Dedifferentiated amniotic fluid mesenchymal stem cell (primary cell): ENCODE results near the gene SLAIN1.
A peak's percentile ranks its signal among the peaks of the same experiment; 100 is the strongest.

Experiments
- DNase-seq: peaks from one replicate; pipeline ENCODE4 v3.0.0-alpha.2; 2016; ENCODE audit errors: extremely low spot score

Gene SLAIN1

DNA sequence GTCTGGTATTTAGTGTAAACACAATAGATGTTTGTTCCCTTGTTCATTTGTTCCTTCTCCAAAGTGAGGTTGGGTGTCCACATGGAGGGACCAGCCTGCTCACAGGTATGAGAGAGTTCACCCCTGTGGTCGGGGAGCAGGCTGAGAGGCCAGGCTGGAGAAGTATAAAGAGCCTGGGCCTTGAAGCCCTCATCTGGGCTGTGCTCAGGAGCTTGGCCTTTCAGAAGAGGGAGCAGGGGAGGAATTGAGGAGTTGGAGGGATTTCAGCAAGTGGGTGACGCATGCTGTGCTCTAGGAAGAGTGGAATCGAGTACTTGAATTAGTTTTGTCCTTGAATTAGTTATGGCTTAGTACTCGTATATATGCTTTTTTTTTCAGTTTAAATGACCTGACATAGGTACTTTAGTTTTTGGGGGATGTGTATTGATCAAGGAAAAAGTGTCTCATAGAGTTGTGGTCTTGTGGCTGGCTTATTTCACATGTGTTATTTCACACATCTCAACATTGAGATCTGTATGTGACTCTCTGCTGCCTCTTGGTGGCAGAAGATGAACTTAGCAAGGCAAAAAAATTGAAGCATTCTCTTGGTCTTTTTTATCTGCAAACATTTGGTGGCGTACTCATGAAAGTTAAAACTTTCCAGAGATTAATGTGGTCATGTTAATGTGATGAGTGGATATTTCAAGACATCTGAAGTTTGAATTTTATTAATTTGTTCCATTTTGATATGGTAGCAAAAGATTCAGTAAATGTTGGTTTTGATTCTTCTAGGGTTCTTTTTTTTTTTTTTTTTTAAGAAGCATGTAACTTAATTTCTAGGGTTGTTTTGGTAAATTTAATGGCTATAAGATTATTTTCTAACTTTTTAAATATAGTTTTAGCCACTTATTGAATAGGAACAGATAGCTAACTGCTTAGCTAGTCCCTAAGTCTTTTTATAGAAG, 54.3 kb downstream of the SLAIN1 start:
- DNase-seq = peak; percentile 53

DNA sequence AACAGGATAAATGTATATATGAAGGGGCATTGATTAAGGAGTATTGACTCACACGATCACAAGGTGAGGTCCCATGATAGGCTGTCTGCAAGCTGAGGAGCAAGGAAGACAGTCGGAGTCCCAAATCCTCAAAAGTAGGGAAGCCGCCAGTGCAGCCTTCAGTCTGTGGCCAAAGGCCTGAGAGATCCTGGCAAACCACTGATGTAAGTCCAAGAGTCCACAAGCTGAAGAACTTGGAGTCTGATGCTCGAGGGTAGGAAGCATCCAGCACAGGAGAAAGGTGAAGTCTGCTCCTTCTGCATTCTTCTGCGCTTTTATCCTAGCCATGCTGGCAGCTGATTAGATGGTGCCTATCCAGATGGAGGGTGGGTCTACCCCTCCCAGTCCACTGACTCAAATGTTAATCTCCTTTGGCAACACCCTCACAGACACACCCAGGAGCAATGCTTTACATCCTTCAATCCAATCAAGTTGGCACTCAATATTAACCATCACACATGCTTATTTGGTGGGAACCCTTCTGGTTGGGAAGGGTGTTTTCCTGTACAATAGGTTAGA, 55.1 kb downstream of the SLAIN1 start:
- DNase-seq = no peak

DNA sequence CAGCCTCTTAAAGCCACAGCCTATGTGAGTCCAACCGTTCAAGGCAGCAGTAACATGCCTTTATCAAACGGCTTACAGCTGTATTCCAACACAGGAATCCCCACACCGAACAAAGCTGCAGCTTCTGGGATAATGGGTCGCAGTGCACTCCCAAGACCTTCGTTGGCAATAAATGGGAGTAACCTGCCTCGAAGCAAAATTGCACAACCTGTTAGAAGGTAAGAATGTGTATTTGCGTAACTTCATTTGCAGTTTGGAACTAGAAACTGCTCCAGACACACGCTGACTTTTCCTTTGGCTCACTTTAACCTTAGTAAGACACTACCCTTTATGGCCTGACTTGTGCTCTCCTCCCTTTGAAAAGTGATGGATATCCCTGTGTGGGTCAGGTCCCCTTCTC, 63.4 kb downstream of the SLAIN1 start:
- DNase-seq = no peak

DNA sequence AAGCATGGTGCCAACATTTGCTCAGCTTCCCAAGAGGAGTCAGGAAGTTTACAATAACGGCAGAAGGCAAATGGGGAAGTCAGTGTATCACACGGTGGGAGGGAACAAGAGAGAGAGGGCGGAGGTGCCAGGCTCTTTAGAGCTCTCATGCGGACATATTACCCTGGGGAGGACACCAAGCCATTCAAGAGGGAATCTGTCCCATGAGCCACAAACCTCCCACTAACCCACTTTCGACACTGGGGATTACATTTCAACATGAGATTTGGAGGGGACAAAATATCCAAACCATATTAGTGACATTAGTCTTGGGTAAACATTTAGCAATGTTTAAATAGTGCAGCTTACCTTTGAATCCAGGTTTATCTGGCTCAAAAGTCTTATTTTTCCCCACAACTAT, 69.9 kb downstream of the SLAIN1 start:
- DNase-seq = no peak

DNA sequence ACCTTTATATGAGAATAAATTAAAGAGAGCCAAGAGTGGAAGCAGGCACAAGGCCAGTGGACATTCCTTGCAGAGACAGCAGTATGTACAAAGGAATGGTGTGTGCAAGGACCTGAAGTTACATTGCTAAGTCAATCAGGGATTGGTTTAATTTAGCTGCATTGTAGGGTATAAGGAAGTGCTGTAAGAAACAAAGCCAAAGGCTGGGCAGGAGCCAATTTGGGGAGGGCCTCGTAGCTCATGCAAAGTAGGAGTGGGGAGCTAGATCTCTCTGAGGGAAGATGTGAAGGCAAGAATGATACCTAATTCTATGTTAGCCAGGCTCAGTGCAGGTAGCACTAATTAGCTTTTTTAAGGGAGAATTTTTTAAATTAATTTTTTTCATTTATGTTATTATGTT, 76.7 kb downstream of the SLAIN1 start:
- no peak for DNase-seq

DNA sequence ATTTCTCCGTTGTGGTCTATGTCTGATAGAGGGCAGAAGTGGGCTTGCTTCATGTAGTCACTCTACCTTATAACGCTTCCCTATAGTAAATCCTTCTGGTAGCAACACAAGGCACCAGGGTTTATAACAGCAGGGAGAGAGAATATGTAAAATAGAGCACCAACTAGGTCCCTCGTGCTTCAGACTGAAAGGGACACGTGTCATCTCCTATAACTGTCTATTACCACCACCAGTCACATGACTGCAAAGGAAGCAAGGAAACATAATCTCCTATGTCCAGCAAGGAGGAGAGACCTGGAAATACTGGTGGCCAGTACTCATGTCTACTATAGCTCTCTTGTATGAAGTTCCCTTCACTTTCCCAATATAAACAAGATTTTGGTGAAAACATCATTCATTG, 79.2 kb downstream of the SLAIN1 start:
- no peak for DNase-seq

DNA sequence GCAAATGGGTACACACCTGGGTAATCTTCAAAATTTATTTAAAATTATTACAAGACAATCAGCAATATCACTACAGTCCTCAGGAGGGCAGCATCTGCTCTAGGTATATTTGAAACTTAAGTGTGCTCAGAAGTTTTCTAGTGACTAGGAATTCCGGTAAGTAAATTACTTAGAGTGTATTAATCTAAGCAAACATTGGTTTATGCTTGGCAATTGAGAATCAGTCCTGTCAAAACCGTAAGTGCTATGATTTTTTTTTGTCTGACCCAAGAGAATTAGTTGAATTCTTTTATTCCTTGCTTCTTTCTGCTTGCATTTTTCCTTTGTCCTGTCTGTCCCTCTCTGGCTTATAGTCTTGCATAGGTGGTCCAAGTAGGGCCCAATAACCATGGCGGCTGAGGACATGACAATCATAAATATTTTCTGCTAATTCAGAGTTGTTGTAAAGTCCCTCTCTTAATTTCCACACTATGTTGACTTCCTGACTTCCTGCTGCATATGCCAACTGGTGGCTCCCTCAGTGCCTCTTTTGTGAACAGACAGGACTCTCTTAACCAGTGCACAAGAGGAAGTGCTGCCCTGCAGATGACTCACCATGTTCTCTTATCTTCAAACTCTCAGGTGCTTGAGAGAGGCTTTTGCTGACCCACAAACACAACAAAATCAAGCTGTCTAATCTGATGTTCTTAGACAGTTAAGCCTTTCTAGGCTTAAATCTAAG, 82.2 kb downstream of the SLAIN1 start:
- DNase-seq = peak; percentile 68

DNA sequence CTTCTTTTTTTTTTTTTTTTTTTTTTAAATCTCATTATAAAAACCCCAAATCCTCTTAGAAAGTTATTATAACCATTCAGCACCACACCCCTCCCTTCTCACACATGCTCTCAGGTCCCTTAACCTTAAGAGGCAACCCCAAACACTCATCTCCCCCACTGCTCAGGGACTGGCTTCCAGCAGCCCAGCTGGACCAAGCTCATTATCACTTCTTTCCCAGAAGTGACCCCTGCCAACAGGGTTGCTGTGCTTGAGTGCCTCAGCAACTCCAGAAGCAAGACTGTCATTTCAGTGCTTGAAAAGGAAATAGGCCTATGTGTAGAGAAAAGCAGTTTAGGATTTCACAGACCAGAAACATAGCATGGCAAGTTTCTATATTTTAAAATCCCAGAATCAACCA, 84.3 kb downstream of the SLAIN1 start:
- no peak for DNase-seq

DNA sequence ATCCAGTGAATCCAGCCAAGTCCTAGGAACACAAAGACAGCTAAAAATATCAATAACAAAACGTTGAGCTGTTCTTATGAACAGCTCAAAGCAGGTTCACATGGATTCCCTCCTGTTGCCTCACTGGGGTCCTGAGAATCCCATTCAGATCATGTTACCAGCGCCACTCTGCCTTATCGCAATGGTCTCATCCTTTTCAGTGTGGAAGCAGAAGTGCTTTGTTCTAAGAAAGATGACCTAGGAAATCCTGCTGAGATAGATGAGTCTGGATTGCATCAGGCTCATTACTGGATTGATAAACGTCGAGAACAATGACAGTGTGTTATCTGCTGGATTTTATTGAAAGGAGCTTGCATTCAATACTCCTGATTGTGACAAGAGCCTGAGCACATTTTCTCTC, 87.0 kb downstream of the SLAIN1 start:
- no peak for DNase-seq

DNA sequence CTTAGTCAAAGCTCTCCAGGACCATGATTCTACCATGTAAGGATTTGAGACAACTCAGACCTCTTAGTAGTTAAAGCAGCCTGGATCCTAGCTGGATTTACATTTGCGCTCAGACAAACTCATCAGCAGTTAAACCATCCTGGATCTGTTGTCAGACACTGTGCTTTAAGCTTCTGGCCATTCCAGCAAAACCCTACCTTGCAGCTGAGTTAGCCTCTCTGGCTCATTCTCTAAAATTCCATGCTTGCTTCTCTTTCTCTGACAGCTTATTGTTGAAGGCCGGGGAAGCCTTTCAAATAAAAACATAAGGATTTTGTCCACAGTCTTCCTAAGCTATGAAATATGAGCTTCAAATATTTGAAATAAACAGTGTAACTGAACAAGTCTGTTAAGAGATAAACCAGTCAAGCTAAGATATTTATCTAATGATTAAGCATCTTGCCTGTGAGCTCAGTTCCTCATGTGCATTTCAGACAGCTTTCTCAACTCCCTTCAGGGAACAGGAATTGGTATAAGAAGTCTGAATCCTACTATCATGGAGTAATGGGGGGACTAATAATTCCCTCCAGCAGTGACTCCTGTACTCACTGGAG, 89.3 kb downstream of the SLAIN1 start:
- no peak for DNase-seq

DNA sequence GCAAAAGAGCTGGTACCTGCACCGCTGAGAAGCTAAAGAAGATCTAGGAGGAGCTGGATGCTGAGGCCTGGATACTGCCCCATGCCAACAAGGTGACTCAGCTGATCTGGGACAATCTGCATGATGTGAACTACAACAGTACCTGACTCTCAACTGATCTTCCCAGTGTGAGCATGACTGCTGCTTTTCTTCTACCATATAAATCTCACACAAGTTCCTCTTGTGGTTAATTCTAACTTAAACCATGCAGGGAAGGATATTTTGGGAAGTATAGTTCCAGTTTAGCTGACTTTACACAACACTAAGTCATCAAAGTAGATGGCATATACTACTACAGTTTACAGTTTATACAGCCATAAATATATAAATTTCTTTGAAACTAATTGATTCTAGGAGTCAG, 91.9 kb downstream of the SLAIN1 start:
- no peak for DNase-seq

DNA sequence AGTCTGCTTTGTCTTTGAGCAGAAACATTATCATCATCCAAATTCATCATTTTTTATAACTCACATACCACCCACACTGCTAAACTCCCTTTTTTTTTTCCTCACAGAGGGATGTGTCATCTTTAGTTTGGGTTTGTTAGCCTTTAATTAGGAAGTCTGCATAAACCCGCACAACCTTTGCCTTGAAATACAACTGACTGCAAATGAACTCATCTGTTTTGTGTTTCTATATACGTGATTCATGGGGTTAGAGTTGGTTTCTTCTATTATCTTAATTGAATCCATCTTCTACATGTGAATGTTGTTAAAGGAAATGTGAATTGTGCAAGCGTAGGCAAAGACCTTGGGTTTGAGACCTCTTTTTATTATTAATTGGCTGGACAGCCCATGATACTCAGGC, 102.7 kb downstream of the SLAIN1 start:
- DNase-seq = no peak

DNA sequence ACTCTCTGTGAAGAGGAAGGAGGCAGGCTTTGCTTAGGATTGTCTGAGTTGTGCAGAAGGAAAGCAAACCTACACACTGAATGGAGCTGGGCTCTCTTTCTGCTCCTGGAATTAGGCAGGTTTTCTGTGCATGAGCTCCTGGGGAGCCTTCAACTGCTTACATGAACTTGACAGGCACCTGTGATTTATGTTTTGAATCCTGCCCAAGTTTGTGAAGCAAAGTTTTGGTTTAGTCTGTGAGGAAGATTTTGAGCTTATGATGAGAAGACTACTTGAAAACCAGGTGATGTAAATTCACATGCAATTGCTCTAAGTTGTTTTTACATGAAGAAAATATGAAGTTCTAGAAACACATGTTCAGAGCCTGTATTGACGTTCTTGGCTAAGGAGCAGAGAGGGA, 109.0 kb downstream of the SLAIN1 start:
- no peak for DNase-seq

DNA sequence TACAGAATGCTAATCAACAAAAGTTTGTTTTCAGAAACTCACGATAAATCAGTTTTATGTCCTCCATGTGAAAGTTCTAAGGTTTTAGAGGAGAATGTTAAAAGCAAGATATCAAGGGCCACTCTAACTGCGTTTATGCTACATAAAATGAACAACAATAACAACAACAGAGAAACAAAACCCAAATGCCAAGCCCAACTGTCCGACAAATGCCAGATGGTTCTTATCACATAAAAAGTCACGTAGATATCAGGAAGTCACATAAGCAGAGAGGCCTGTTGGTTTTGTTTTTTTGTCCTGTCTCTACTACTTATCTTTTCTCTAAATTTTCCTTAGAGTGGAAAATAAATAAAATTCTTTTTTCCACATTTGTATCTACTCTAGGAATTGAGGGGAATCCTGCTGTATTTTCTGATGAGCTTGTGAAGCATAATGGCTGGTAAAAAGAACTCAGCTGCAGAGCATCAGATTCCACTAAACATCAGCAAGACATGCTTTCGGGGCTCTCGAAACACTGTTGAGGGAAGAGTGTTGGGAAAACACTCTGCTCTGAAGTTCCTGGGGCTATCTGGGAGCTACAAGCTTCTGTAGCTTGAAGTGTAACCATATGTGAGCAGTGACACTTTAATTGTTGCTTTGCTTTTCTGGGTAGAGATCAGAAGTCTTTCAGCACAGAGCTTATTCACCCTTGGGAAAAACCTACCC, 110.1 kb downstream of the SLAIN1 start:
- DNase-seq = no peak

DNA sequence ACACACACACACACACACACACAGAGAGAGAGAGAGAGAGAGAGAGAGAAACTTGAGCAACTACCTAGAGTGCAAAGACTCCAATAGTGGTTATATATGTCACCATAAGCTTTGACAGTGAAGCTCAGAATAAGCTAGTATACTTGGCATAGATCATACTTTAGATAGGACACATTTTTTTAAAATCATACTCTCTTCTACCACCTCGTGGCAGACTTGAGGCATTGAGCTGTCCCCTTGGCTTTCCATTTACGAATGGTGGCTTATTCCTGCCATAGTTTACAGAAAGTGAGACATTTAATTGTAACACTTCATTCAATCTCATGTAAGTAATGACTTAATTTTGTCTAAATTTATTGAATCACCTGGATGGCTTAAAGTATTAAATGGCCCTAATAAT, 112.9 kb downstream of the SLAIN1 start:
- no peak for DNase-seq

DNA sequence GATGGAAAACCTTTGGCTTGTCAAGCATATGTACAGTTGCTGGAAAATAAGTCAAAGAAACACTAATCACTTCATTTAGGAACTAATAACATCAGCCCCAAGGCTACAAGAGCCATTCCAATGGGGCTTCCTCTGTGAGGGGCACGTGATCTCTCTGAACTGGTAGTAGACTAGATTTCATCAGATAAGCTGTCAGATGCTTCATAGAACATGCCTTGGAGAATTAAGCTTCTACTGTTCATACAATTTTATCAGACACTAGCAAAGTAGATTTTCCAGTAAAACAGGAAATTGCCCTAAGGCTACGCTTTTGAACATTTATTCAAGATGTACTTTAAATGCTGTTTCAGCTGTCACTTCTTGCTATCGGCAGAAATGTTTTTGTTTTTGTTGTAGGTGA, 113.4 kb downstream of the SLAIN1 start:
- DNase-seq = no peak

DNA sequence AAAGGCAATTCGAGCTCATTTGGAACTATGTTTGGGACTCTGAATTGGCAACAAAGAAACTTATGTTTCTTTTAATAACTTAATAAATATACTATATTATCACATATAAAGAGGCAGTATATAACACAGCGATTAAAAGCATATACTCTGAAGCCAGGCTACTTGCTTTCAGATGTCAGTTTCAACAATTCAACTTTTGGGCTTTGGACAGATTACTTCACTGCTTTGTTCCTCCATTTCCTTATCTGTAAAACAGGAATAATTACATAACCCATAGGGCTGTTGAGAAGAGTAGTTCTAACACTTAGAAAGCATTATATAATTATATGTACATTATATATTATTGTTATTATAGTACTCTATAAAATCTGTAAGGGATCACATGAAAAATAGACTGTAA, 113.9 kb downstream of the SLAIN1 start:
- DNase-seq = no peak

DNA sequence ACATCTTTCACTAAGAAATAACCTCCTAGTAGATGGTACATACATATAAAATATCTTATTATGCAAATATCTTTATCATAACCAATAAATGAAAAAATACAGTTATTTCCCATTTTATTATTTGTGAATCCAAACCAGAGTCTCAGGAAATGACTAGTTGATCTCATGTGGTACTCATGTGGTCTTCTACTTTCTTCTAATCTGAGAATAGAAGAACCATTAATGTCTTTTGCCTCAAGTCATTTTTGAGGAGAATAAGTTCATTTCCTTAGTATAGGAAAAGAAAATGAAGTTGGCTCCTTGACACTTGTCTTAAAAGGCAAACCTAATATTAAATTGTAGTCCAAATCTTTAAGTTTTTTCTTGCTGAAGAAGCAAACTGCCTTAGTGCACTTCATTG, 114.5 kb downstream of the SLAIN1 start:
- no peak for DNase-seq
